MM.1S (cell line): ENCODE data around the gene WIZ.

Experiments used
- DNase-seq: peaks from one replicate; pipeline ENCODE4 v3.0.0-alpha.2; 2015
- H2AFZ ChIP-seq: fragments of 300-600 bp; sonication (generic); 2 replicates; pipeline ENCODE4 v1.6.0; 2016; ENCODE audit warnings: antibody characterized with exemption, low read length
- H3F3A ChIP-seq: fragments of 300-600 bp; sonication (generic); 2 replicates; pipeline ENCODE4 v1.6.1; 2016; ENCODE audit warnings: mild to moderate bottlenecking, antibody characterized with exemption, low read length, moderate library complexity, mixed read lengths; ENCODE audit not compliant: insufficient read depth
- H3K27ac ChIP-seq: fragments of 300-600 bp; sonication (generic); 2 replicates; pipeline ENCODE4 v1.5.1; 2016; ENCODE audit warnings: mild to moderate bottlenecking, low read length
- H3K27me3 ChIP-seq: fragments of 300-600 bp; sonication (generic); replicated peaks from 2 replicates; pipeline ENCODE4 v1.6.0; 2016; ENCODE audit warnings: low read length; ENCODE audit not compliant: insufficient read depth
- H3K36me3 ChIP-seq: fragments of 300-600 bp; sonication (generic); replicated peaks from 2 replicates; pipeline ENCODE4 v1.6.1; 2016; ENCODE audit warnings: mild to moderate bottlenecking, low read length, mixed read lengths; ENCODE audit not compliant: insufficient read depth
- H3K4me1 ChIP-seq: fragments of 300-600 bp; sonication (generic); 2 replicates; pipeline ENCODE4 v1.6.1; 2016; ENCODE audit warnings: low read length, mixed read lengths
- H3K4me2 ChIP-seq: fragments of 300-600 bp; sonication (generic); 2 replicates; pipeline ENCODE4 v1.6.0; 2016; ENCODE audit warnings: low read depth, low read length
- H3K4me3 ChIP-seq: fragments of 300-600 bp; sonication (generic); 2 replicates; pipeline ENCODE4 v1.5.1; 2016; ENCODE audit warnings: low read length, mixed read lengths
- H3K79me2 ChIP-seq: fragments of 300-600 bp; sonication (generic); 2 replicates; pipeline ENCODE4 v1.6.1; 2016; ENCODE audit warnings: mixed run types, low read length, mixed read lengths
- H3K9ac ChIP-seq: fragments of 300-600 bp; sonication (generic); 2 replicates; pipeline ENCODE4 v1.6.1; 2016; ENCODE audit warnings: low read length, mixed read lengths
- H3K9me2 ChIP-seq: fragments of 300-600 bp; sonication (generic); replicated peaks from 2 replicates; pipeline ENCODE4 v1.6.1; 2016; ENCODE audit warnings: mild to moderate bottlenecking, low read length, mixed read lengths; ENCODE audit not compliant: insufficient read depth
- H3K9me3 ChIP-seq: fragments of 300-600 bp; sonication (generic); replicated peaks from 2 replicates; pipeline ENCODE4 v1.6.1; 2016; ENCODE audit warnings: mild to moderate bottlenecking, low read length, mixed read lengths; ENCODE audit not compliant: insufficient read depth
- H4K20me1 ChIP-seq: fragments of 300-600 bp; sonication (generic); 2 replicates; pipeline ENCODE4 v1.6.1; 2016; ENCODE audit warnings: mild to moderate bottlenecking, low read length, moderate library complexity, mixed read lengths; ENCODE audit not compliant: insufficient read depth
- CTCF ChIP-seq: fragments of 300-600 bp; sonication (generic); IDR thresholded peaks from 2 replicates; pipeline ENCODE4 v1.5.1; 2016; ENCODE audit warnings: antibody characterized with exemption, low read length, mixed read lengths
- EZH2 ChIP-seq: fragments of 300-600 bp; sonication (generic); optimal IDR thresholded peaks from 2 replicates; pipeline ENCODE3; 2017; ENCODE audit warnings: low read depth, mild to moderate bottlenecking, antibody characterized with exemption, low read length, mixed read lengths
- EZH2phosphoT487 ChIP-seq: fragments of 300-600 bp; sonication (generic); IDR thresholded peaks from 2 replicates; pipeline ENCODE4 v1.6.1; 2018; ENCODE audit warnings: antibody characterized with exemption, low read length

The WIZ gene

GRCh38 chr19:15479391-15480345 lies 29.9 kb upstream of the WIZ start, which contains the start of gene PGLYRP2:
PGLYRP2 (minus strand) TSS chr19:15479501; CDS start chr19:15479371, 130 bp downstream.
- Histone ChIP-seq H3K27ac (no peak within 1 kb of the TSS), H3K4me3 (no peak within 1 kb of the TSS), H3K9me3 (no peaks in the 10 kb centered on the region)

GRCh38 chr19:15476325-15476724 lies 26.6 kb upstream of the WIZ start:
- DNase-seq: no peak
- Histone ChIP-seq H3K9ac (no peak overlapping the region), H3K36me3 (no peaks in the 10 kb centered on the region), H3K79me2 (no peaks in the 10 kb centered on the region), H3K27me3 (no peaks in the 10 kb centered on the region), H3K9me2 (no peaks in the 10 kb centered on the region), H3K4me2 (no peak overlapping the region), H2AFZ (no peak overlapping the region), H3K4me3 (no peak overlapping the region), H3F3A (no peaks in the 10 kb centered on the region), H3K27ac (no peak overlapping the region), H3K4me1 (no peaks in the 10 kb centered on the region), H3K9me3 (no peaks in the 10 kb centered on the region), H4K20me1 (no peaks in the 10 kb centered on the region)
- TF ChIP-seq CTCF: no peak

More at GRCh38 chr19:15479391-15480345, 29.9 kb upstream of the WIZ start, which contains the start of gene PGLYRP2:
- Histone ChIP-seq H3K27me3 (no peaks in the 10 kb centered on the region), H3K9me2 (no peaks in the 10 kb centered on the region), H3K79me2 (no peaks in the 10 kb centered on the region), H3K4me2 (no peak within 1 kb of the TSS), H3K36me3 (no peaks in the 10 kb centered on the region), H4K20me1 (no peaks in the 10 kb centered on the region), H3K9ac (no peak within 1 kb of the TSS), H3F3A (no peaks in the 10 kb centered on the region), H3K4me1 (no peaks in the 10 kb centered on the region), H2AFZ (no peak within 1 kb of the TSS)
- TF ChIP-seq EZH2phosphoT487 (no peak), CTCF (no peak), EZH2 (no peak)
- no peak for DNase-seq

- Histone ChIP-seq H3K9me2 (no peaks in the 10 kb centered on the region), H3F3A (no peaks in the 10 kb centered on the region), H4K20me1 (no peaks in the 10 kb centered on the region), H2AFZ (no peak overlapping the region), H3K36me3 (no peaks in the 10 kb centered on the region), H3K9ac (no peak overlapping the region), H3K9me3 (no peaks in the 10 kb centered on the region), H3K4me3 (no peak overlapping the region), H3K4me2 (no peak overlapping the region), H3K27me3 (no peaks in the 10 kb centered on the region), H3K4me1 (no peaks in the 10 kb centered on the region), H3K79me2 (no peaks in the 10 kb centered on the region), H3K27ac (no peak overlapping the region)
- TF ChIP-seq EZH2 (no peak), EZH2phosphoT487 (no peak), CTCF (no peak)
- no peak for DNase-seq
Measured at GRCh38 chr19:15475611-15476010, 25.9 kb upstream of the WIZ start.
